AG09309 (cell line): ENCODE results near the gene GNA12.
"Not testable (repeated sequence)": the region's sequence is repeated elsewhere in the genome, so short reads cannot be mapped to it uniquely, and the experiment has no call there.

Experiments used
- DNase-seq: peaks from one replicate; pipeline ENCODE4 v3.0.0-alpha.2; 2010; ENCODE audit warnings: low read depth
- H3K4me3 ChIP-seq: 2 replicates; pipeline ENCODE4 v1.5.1; 2011; ENCODE audit warnings: mild to moderate bottlenecking, low read depth, low read length, moderate library complexity; ENCODE audit not compliant: control insufficient read depth
- TF ChIP-seq, protein P1 (sequence below): IDR thresholded peaks from 2 replicates; pipeline ENCODE4 v1.5.1; 2011; ENCODE audit warnings: mild to moderate bottlenecking, low read depth, low read length, inconsistent platforms; ENCODE audit not compliant: insufficient read depth, control insufficient read depth; ENCODE audit errors: missing control alignments

GNA12 gene

DNA sequence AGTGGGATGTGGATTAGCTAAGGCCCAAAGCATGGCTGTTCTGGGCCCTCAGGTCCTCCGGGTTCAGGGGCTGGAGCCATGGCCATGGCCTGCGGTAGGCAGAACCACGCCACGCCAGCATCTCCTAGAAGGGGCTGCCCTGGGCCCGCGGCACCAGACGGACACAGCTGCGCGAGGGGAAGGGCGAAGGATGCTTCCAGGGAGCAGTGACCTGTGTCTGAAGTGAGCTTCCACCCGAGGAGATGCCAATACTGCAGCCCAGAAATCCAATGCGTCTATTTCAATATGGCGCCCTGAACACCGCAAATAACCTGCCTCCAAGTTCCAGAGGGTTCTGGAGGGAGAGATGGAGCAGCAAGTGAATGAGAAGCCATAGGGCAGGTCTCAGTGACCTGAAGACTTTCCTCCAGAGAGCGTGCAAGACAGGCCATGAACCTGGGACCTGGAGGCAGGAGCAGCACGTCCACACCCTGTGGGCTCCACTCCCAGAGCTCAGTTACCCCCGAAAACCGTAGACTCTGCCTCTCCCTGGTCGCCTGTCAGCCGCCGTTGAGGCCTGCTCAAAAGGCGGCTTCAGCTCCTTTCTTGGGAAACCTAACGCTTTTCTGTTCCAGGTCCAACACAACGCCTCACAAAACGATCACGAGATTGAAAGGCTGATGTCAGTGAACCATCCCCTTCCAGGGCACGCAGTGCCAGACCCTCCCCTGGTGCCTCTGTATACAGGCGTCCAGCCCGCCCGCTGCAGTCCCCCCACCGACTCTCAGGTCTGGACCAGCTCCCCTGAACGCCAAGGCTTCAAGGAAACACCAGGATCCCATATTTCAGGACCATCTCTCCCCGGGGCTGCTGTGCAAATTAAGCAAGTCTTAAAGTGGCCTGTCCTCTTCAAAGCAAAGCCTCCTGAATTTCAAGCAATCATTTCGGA, 118.7 kb downstream of the GNA12 start:
- TF ChIP-seq, protein P1, sequence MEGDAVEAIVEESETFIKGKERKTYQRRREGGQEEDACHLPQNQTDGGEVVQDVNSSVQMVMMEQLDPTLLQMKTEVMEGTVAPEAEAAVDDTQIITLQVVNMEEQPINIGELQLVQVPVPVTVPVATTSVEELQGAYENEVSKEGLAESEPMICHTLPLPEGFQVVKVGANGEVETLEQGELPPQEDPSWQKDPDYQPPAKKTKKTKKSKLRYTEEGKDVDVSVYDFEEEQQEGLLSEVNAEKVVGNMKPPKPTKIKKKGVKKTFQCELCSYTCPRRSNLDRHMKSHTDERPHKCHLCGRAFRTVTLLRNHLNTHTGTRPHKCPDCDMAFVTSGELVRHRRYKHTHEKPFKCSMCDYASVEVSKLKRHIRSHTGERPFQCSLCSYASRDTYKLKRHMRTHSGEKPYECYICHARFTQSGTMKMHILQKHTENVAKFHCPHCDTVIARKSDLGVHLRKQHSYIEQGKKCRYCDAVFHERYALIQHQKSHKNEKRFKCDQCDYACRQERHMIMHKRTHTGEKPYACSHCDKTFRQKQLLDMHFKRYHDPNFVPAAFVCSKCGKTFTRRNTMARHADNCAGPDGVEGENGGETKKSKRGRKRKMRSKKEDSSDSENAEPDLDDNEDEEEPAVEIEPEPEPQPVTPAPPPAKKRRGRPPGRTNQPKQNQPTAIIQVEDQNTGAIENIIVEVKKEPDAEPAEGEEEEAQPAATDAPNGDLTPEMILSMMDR, result no peak
- H3K4me3 ChIP-seq, result no peak overlapping the region
- DNase-seq, result no peak

- no peak for DNase-seq
- TF ChIP-seq, protein P1, result no peak
- H3K4me3 ChIP-seq, result no peak overlapping the region
Measured at GRCh38 chr7:2724453-2725177, 119.5 kb downstream of the GNA12 start.

DNA sequence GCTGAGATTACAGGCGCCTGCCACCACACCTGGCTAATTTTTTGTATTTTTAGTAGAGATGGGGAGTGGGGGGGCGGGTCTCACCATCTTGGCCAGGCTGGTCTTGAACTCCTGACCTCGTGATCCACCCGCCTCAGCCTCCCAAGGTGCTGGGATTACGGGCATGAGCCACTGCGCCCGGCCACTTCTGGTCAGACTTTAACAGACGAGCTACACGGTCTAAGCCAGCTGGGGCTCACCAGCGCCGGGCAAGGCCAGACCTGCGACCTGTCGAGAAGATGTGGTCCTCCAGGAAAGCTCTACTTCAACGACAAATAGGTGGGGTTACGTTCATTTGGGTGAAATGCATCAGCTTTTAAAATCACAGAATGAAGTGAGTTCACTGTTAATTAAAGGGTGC, 120.1 kb downstream of the GNA12 start:
- not testable (repeated sequence) for H3K4me3 ChIP-seq, DNase-seq

- H3K4me3 ChIP-seq, result no peak overlapping the region
- DNase-seq, result no peak
- TF ChIP-seq, protein P1, result no peak
Measured at GRCh38 chr7:2723138-2723850, 120.8 kb downstream of the GNA12 start.

GRCh38 chr7:2722591-2722990, 121.5 kb downstream of the GNA12 start:
- DNase-seq, result no peak
- TF ChIP-seq, protein P1, result no peak

GRCh38 chr7:2721842-2722241, 122.3 kb downstream of the GNA12 start:
- TF ChIP-seq, protein P1, result no peak
- no peak overlapping the region for H3K4me3 ChIP-seq
- no peak for DNase-seq

More at GRCh38 chr7:2722591-2722990, 121.5 kb downstream of the GNA12 start:
- H3K4me3 ChIP-seq, result no peak overlapping the region
